ENCODE results near the gene DISC1. TPM values are rescaled to one million over a fixed set of nuclear protein-coding genes. Genes with fewer than 3 reads are reported as not detected.

DISC1 gene
- total RNA-seq, 1 experiment from 2014 or later: 1.8 TPM

DNA sequence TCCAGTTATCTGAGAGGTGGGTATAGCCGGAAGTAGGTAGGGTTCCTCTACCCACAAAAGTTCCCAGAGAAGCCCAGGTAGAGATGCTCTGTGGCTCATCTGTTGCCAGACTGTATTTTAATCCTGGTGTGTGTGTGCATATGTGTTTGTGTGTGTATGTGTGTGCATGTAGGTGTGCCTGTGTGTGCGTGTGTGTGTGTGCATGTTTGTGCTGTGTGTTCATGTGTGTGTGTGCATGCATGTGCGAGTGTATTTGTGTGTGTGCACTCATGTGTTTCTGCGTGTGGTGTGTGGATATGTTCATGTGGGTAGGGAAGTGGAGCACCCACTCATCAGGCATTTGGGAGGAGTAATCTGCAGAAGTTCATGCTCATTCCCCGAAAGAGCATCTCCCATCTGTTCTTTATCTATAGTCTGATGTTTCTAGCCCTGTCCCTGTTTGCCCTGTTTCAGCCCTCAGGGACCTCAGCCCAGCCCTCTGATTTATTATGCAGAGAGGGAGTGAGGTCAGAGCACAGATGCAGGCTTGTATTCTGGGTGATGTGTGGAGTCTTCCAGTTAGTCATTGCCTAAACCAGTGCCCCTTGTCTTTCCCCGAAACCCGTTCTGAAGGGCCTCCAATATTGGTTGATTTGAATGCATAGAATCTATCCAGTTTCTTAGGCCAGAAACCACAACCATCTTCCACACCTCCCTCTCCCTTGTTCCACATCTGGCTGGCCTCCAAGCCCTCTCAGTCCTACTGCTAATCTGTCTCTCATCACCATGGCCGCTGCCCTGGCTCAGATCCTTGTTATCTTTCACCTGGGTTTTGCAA is 69.1 kb downstream of the DISC1 start:
- ATAC-seq: no peak
- no peak for DNase-seq (ENCODE audit: low read depth, low spot score)
- Histone ChIP-seq H3K4me1 (ENCODE audit: control insufficient read depth in 1 of 2, insufficient read depth in 2 of 2, low read length in 2 of 2) (no peaks in the 10 kb centered on the region), H3K36me3 (ENCODE audit: control insufficient read depth in 1 of 2, insufficient read depth in 2 of 2, low read length in 2 of 2) (no peaks in the 10 kb centered on the region), H3K9me2 (ENCODE audit: insufficient read depth) (no peaks in the 10 kb centered on the region), H3K4me3 (replicated peaks in 1 of 2; ENCODE audit: low read depth in 1 of 2, low read length in 2 of 2) (no peak overlapping the region), H3K27ac (ENCODE audit: low read depth, low read length) (no peak overlapping the region), H3K9ac (ENCODE audit: low read length) (no peak overlapping the region), H3K79me2 (ENCODE audit: insufficient read depth, low read length) (no peaks in the 10 kb centered on the region), H3K27me3 (ENCODE audit: insufficient read depth, low read length) (no peaks in the 10 kb centered on the region), H3K9me3 (ENCODE audit: control insufficient read depth in 1 of 2, insufficient read depth in 1 of 2, low read depth in 1 of 2, low read length in 2 of 2) (no peaks in the 10 kb centered on the region), H2AFZ (ENCODE audit: low read depth, low read length, poor library complexity, severe bottlenecking) (no peak overlapping the region), H3K4me2 (ENCODE audit: low read length) (no peak overlapping the region), H4K20me1 (ENCODE audit: insufficient read depth) (no peaks in the 10 kb centered on the region)
- no TSS peak for BruUV-seq (replicated peaks)
- ChIA-PET POLR2A (no interaction called here), CTCF (no interaction called here), RAD21 (ENCODE audit: low non-redundant PET in 1 of 2, low total read pairs in 2 of 2, uncharacterized antibody in 2 of 2, unreplicated experiment in 2 of 2) (no interaction called here)
- intact Hi-C loops (cut with micrococcal nuclease): no loop called here
- TF ChIP-seq, protein P1, sequence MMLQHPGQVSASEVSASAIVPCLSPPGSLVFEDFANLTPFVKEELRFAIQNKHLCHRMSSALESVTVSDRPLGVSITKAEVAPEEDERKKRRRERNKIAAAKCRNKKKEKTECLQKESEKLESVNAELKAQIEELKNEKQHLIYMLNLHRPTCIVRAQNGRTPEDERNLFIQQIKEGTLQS (IDR thresholded peaks at IDR 0.05): no peak
- no peak for TF ChIP-seq CBX3 (IDR thresholded peaks at IDR 0.05; ENCODE audit: low read depth)
- no peak for TF ChIP-seq JUND (IDR thresholded peaks at IDR 0.05)
- no peak for TF ChIP-seq FOSL1 (IDR thresholded peaks at IDR 0.05; ENCODE audit: low read depth)
- no peak for TF ChIP-seq POLR2AphosphoS5 (IDR thresholded peaks at IDR 0.05; ENCODE audit: low read depth, low read length)
- TF ChIP-seq SP1 (IDR thresholded peaks at IDR 0.05; ENCODE audit: low read depth): no peak
- TF ChIP-seq EGR1 (IDR thresholded peaks at IDR 0.05; ENCODE audit: low read depth): no peak
- TF ChIP-seq YY1 (IDR thresholded peaks at IDR 0.05; ENCODE audit: extremely low read depth, insufficient replicate concordance, low read depth, low read length): no peak
- no peak for TF ChIP-seq EZH2phosphoT487 (IDR thresholded peaks at IDR 0.05; ENCODE audit: borderline replicate concordance)
- TF ChIP-seq RAD21 (IDR thresholded peaks at IDR 0.05; ENCODE audit: low read depth): no peak
- TF ChIP-seq EZH2 (IDR thresholded peaks at IDR 0.05): no peak
- TF ChIP-seq, protein P2, sequence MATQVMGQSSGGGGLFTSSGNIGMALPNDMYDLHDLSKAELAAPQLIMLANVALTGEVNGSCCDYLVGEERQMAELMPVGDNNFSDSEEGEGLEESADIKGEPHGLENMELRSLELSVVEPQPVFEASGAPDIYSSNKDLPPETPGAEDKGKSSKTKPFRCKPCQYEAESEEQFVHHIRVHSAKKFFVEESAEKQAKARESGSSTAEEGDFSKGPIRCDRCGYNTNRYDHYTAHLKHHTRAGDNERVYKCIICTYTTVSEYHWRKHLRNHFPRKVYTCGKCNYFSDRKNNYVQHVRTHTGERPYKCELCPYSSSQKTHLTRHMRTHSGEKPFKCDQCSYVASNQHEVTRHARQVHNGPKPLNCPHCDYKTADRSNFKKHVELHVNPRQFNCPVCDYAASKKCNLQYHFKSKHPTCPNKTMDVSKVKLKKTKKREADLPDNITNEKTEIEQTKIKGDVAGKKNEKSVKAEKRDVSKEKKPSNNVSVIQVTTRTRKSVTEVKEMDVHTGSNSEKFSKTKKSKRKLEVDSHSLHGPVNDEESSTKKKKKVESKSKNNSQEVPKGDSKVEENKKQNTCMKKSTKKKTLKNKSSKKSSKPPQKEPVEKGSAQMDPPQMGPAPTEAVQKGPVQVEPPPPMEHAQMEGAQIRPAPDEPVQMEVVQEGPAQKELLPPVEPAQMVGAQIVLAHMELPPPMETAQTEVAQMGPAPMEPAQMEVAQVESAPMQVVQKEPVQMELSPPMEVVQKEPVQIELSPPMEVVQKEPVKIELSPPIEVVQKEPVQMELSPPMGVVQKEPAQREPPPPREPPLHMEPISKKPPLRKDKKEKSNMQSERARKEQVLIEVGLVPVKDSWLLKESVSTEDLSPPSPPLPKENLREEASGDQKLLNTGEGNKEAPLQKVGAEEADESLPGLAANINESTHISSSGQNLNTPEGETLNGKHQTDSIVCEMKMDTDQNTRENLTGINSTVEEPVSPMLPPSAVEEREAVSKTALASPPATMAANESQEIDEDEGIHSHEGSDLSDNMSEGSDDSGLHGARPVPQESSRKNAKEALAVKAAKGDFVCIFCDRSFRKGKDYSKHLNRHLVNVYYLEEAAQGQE (IDR thresholded peaks at IDR 0.05; ENCODE audit: low read depth): no peak
